Measurements from ENCODE around the gene CFAP43.
"Not testable (repeated sequence)": the region's sequence is repeated elsewhere in the genome, so short reads cannot be mapped to it uniquely, and the experiment has no call there.

Gene CFAP43

DNA sequence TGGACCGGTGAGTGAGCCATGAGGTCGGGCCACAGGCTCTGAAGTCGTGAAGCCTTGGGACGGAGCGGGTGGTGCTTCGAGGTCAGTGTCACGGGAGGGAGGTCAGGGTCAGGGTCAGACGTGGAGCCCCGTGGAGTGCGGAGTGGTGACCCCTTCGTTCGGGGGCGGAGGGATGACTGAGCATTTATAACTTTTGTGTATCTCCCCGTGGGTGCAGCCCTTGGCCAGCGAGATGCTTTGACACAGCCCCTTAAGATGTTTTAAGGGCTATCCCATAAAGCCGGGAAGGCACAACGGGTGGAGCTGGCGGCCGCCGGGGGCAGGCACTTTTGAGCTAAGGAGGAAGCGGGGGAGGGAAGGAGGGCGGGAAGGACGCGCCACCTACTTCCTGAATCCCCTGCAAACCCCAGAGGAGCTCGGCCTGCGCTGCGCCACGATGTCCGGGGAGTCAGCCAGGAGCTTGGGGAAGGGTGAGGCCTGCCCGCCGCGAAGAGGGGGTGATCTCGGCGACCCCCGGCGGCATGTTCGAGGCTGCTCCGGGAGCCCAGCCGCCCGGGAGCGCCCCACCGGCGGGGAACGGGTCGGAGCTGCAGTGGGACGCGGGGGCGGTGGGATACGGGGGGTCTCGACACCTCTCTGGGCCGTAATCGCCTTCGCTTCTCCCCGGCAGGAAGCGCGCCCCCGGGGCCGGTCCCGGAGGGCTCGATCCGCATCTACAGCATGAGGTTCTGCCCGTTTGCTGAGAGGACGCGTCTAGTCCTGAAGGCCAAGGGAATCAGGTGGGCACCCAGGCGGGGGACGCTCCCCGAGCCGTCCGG is 22.5 kb upstream of the CFAP43 start, which contains the start of gene GSTO1:
Gene GSTO1, plus strand, starts transcription at position 400 of the 818 bp plus-strand sequence. Its CDS starts 37 bp downstream, at position 437.
- H3K9me3 ChIP-seq (ENCODE audit: low read length): no peaks in the 10 kb centered on the region
- H3K27me3 ChIP-seq (ENCODE audit: control insufficient read depth in 1 of 2, insufficient read depth in 2 of 2, low read length in 2 of 2): no peaks in the 10 kb centered on the region
- peak within 1 kb of the TSS; percentile 89 for H3K9ac ChIP-seq (ENCODE audit: low read length)
- peak within 1 kb of the TSS; percentile 83 for H3K27ac ChIP-seq (ENCODE audit: low read depth, low read length)
- peak within 1 kb of the TSS; percentile 38 to 84 for H3K4me3 ChIP-seq (ENCODE audit: low read depth in 1 of 2, low read length in 2 of 2)
- H3K36me3 ChIP-seq (ENCODE audit: insufficient read depth, low read length): peaks cover 26% of the 10 kb centered on the region
- H3K4me1 ChIP-seq (ENCODE audit: insufficient read depth, low read length): peaks cover 19% of the 10 kb centered on the region

GRCh38 chr10:104253606-104254410 is 21.6 kb upstream of the CFAP43 start:
- Histone ChIP-seq H3K4me1 (ENCODE audit: insufficient read depth, low read length) (peaks cover 19% of the 10 kb centered on the region), H3K36me3 (ENCODE audit: insufficient read depth, low read length) (peaks cover 18% of the 10 kb centered on the region), H3K27me3 (ENCODE audit: control insufficient read depth in 1 of 2, insufficient read depth in 2 of 2, low read length in 2 of 2) (no peaks in the 10 kb centered on the region), H3K4me3 (ENCODE audit: low read depth in 1 of 2, low read length in 2 of 2) (peak overlapping the region in 1 of 2 donors; percentile 84), H3K9ac (ENCODE audit: low read length) (peak overlapping the region; percentile 89), H3K27ac (ENCODE audit: low read depth, low read length) (peak overlapping the region; percentile 83), H3K9me3 (ENCODE audit: low read length) (no peaks in the 10 kb centered on the region)

- H3K27me3 ChIP-seq (ENCODE audit: control insufficient read depth in 1 of 2, insufficient read depth in 2 of 2, low read length in 2 of 2): no peaks in the 10 kb centered on the region
- H3K4me1 ChIP-seq (ENCODE audit: insufficient read depth, low read length): peaks cover 19% of the 10 kb centered on the region
- peaks cover 11% of the 10 kb centered on the region for H3K36me3 ChIP-seq (ENCODE audit: insufficient read depth, low read length)
- no peaks in the 10 kb centered on the region for H3K9me3 ChIP-seq (ENCODE audit: low read length)
- H3K27ac ChIP-seq (ENCODE audit: low read depth, low read length): no peak overlapping the region
- no peak overlapping the region for H3K4me3 ChIP-seq (ENCODE audit: low read depth in 1 of 2, low read length in 2 of 2)
- H3K9ac ChIP-seq (ENCODE audit: low read length): no peak overlapping the region
These were observed 20.9 kb upstream of the CFAP43 start for GRCh38 chr10:104253106-104253505.

DNA sequence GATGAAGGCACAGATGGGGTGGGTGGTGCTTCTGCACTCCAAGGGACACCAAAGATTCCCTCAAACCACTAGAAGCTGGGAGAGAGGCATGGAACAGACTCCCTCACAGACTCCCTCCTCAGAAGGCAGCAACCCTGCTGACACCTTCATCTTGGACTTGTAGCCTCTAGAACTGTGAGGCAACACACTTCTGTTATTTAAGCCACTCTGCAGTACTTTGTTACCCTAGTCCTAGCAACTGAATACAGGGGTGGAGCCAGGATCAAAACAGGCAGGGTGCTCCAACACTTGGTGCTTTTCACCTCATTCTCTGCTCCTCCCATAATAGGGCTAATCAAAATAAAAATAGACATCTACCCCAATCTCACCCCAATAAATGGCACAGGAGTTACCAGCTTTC is 20.2 kb upstream of the CFAP43 start:
- no peak overlapping the region for H3K4me3 ChIP-seq (ENCODE audit: low read depth in 1 of 2, low read length in 2 of 2)
- H3K27ac ChIP-seq (ENCODE audit: low read depth, low read length): no peak overlapping the region
- H3K27me3 ChIP-seq (ENCODE audit: control insufficient read depth in 1 of 2, insufficient read depth in 2 of 2, low read length in 2 of 2): no peaks in the 10 kb centered on the region
- no peak overlapping the region for H3K9ac ChIP-seq (ENCODE audit: low read length)
- H3K9me3 ChIP-seq (ENCODE audit: low read length): no peaks in the 10 kb centered on the region
- peaks cover 3% of the 10 kb centered on the region for H3K36me3 ChIP-seq (ENCODE audit: insufficient read depth, low read length)
- H3K4me1 ChIP-seq (ENCODE audit: insufficient read depth, low read length): peaks cover 19% of the 10 kb centered on the region

DNA sequence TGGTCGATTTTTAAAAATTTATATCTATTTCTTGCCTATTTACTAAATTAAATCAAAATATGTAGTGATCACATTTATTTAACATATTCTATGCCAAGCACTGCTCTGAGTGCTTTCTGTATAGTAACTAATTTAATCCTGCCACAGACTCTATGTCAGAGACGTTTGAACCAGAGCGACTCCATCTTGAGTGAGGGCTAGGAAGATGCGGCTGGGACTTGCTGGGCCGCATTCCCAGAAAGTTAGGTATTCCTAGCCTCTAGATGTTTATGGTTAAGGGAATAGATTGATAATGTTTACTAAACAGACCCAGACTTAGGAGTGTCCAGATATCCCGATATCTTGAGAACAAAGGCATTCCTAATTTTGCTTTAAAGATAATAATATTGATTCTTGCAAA is 19.3 kb upstream of the CFAP43 start:
- Histone ChIP-seq H3K9ac (ENCODE audit: low read length) (no peak overlapping the region), H3K4me3 (ENCODE audit: low read depth in 1 of 2, low read length in 2 of 2) (no peak overlapping the region), H3K9me3 (ENCODE audit: low read length) (no peaks in the 10 kb centered on the region), H3K27me3 (ENCODE audit: control insufficient read depth in 1 of 2, insufficient read depth in 2 of 2, low read length in 2 of 2) (no peaks in the 10 kb centered on the region), H3K4me1 (ENCODE audit: insufficient read depth, low read length) (peaks cover 13% of the 10 kb centered on the region), H3K27ac (ENCODE audit: low read depth, low read length) (no peak overlapping the region), H3K36me3 (ENCODE audit: insufficient read depth, low read length) (no peaks in the 10 kb centered on the region)

- peaks cover 9% of the 10 kb centered on the region for H3K4me1 ChIP-seq (ENCODE audit: insufficient read depth, low read length)
- H3K4me3 ChIP-seq (ENCODE audit: low read depth in 1 of 2, low read length in 2 of 2): no peak overlapping the region
- no peak overlapping the region for H3K27ac ChIP-seq (ENCODE audit: low read depth, low read length)
- no peak overlapping the region for H3K9ac ChIP-seq (ENCODE audit: low read length)
- no peaks in the 10 kb centered on the region for H3K27me3 ChIP-seq (ENCODE audit: control insufficient read depth in 1 of 2, insufficient read depth in 2 of 2, low read length in 2 of 2)
- no peaks in the 10 kb centered on the region for H3K36me3 ChIP-seq (ENCODE audit: insufficient read depth, low read length)
- no peaks in the 10 kb centered on the region for H3K9me3 ChIP-seq (ENCODE audit: low read length)
These were observed 18.2 kb upstream of the CFAP43 start for GRCh38 chr10:104250371-104250770.

GRCh38 chr10:104248931-104249330 is 16.8 kb upstream of the CFAP43 start:
- H3K9ac ChIP-seq (ENCODE audit: low read length); H3K36me3 ChIP-seq (ENCODE audit: insufficient read depth, low read length): not testable (repeated sequence)

GRCh38 chr10:104247513-104248146 is 15.5 kb upstream of the CFAP43 start:
- H3K4me1 ChIP-seq (ENCODE audit: insufficient read depth, low read length): no peaks in the 10 kb centered on the region
- H3K9ac ChIP-seq (ENCODE audit: low read length): no peak overlapping the region
- H3K27ac ChIP-seq (ENCODE audit: low read depth, low read length): no peak overlapping the region
- H3K4me3 ChIP-seq (ENCODE audit: low read depth in 1 of 2, low read length in 2 of 2): no peak overlapping the region
- H3K36me3 ChIP-seq (ENCODE audit: insufficient read depth, low read length): no peaks in the 10 kb centered on the region
- H3K9me3 ChIP-seq (ENCODE audit: low read length): no peaks in the 10 kb centered on the region
- H3K27me3 ChIP-seq (ENCODE audit: control insufficient read depth in 1 of 2, insufficient read depth in 2 of 2, low read length in 2 of 2): no peaks in the 10 kb centered on the region

More at GRCh38 chr10:104248931-104249330, 16.8 kb upstream of the CFAP43 start:
- not testable (repeated sequence) for H3K4me3 ChIP-seq (ENCODE audit: low read depth in 1 of 2, low read length in 2 of 2); H3K4me1 ChIP-seq (ENCODE audit: insufficient read depth, low read length); H3K27me3 ChIP-seq (ENCODE audit: control insufficient read depth in 1 of 2, insufficient read depth in 2 of 2, low read length in 2 of 2); H3K9me3 ChIP-seq (ENCODE audit: low read length); H3K27ac ChIP-seq (ENCODE audit: low read depth, low read length)

DNA sequence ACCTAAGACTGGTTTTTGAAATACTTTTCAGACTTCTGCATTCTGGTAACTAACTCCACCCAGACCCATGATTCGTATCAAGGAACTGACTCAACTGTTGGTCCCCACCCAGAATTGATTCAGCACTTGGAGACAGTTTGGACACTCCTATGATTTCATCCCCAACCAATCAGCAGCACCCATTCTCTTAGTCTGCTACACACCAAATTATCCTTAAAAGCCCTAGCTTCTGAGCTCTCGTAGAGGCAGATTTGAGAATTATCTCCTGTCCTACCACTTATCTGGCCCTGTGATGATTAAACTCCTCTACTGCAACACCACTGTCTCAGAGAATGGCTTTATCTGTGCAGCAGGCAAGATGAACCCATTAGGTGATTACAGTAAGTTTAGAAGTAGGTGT is 14.8 kb upstream of the CFAP43 start:
- Histone ChIP-seq H3K4me3 (ENCODE audit: low read depth in 1 of 2, low read length in 2 of 2) (no peak overlapping the region), H3K27ac (ENCODE audit: low read depth, low read length) (no peak overlapping the region), H3K36me3 (ENCODE audit: insufficient read depth, low read length) (no peaks in the 10 kb centered on the region), H3K9ac (ENCODE audit: low read length) (no peak overlapping the region), H3K9me3 (ENCODE audit: low read length) (no peaks in the 10 kb centered on the region), H3K4me1 (ENCODE audit: insufficient read depth, low read length) (no peaks in the 10 kb centered on the region), H3K27me3 (ENCODE audit: control insufficient read depth in 1 of 2, insufficient read depth in 2 of 2, low read length in 2 of 2) (no peaks in the 10 kb centered on the region)

DNA sequence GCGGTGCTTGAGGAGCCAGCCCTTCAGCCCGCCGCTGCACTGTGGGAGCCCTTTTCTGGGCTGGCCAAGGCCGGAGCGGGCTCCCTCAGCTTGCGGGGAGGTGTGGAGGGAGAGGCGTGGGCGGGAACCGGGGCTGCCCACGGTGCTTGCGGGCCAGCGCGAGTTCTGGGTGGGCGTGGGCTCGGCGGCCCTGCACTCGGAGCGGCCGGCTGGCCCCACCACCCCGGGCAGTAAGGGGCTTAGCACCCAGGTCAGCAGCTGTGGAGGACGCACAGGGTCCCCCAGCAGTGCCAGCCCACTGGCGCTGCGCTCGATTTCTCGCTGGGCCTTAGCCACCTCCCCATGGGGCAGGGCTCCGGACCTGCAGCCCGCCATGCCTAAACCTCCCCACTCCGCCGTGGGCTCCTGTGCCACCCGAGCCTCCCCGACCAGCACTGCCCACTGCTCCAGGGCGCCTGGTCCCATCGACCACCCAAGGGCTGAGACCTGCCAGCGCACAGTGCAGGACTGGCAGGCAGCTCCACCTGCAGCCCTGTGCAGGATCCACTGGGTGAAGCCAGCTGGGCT is 13.0 kb upstream of the CFAP43 start:
- no peak overlapping the region for H3K9ac ChIP-seq (ENCODE audit: low read length)
- H3K36me3 ChIP-seq (ENCODE audit: insufficient read depth, low read length): no peaks in the 10 kb centered on the region
- no peaks in the 10 kb centered on the region for H3K4me1 ChIP-seq (ENCODE audit: insufficient read depth, low read length)
- H3K27ac ChIP-seq (ENCODE audit: low read depth, low read length): no peak overlapping the region
- no peaks in the 10 kb centered on the region for H3K9me3 ChIP-seq (ENCODE audit: low read length)
- no peak overlapping the region for H3K4me3 ChIP-seq (ENCODE audit: low read depth in 1 of 2, low read length in 2 of 2)
- no peaks in the 10 kb centered on the region for H3K27me3 ChIP-seq (ENCODE audit: control insufficient read depth in 1 of 2, insufficient read depth in 2 of 2, low read length in 2 of 2)

DNA sequence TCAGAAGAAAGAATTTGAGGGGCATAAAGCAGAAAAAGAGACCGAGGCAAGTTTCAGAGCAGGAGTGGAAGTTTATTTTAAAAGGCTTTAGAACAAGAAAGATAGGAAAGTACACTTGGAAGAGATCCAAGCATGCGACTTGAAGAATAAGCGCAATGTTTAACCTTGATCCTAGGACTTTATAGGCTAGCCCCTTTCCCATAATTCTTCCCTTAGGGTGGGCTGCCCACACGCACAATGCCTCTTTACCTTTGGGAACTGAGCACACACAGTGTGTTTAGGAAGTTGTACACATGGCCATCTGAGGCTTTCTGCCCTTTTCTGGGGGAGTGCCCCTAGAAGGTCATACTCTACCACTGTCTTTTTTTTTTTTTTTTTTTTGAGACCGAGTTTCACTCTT is 11.3 kb upstream of the CFAP43 start:
- H3K36me3 ChIP-seq (ENCODE audit: insufficient read depth, low read length): no peaks in the 10 kb centered on the region
- no peaks in the 10 kb centered on the region for H3K27me3 ChIP-seq (ENCODE audit: control insufficient read depth in 1 of 2, insufficient read depth in 2 of 2, low read length in 2 of 2)
- H3K4me3 ChIP-seq (ENCODE audit: low read depth in 1 of 2, low read length in 2 of 2): no peak overlapping the region
- no peak overlapping the region for H3K9ac ChIP-seq (ENCODE audit: low read length)
- no peak overlapping the region for H3K27ac ChIP-seq (ENCODE audit: low read depth, low read length)
- no peaks in the 10 kb centered on the region for H3K9me3 ChIP-seq (ENCODE audit: low read length)
- H3K4me1 ChIP-seq (ENCODE audit: insufficient read depth, low read length): no peaks in the 10 kb centered on the region
